Activated CD4-positive, CD25-positive, alpha-beta regulatory T cell (primary cell): ENCODE measurements around the gene OR7D2.
"Not testable (repeated sequence)": the region's sequence is repeated elsewhere in the genome, so short reads cannot be mapped to it uniquely, and the experiment has no call there.

Source experiments
- DNase-seq, 4 experiments: peaks; one replicate each; lab custom pipeline; 2025; lab: John Stamatoyannopoulos, UW

OR7D2 gene

DNA sequence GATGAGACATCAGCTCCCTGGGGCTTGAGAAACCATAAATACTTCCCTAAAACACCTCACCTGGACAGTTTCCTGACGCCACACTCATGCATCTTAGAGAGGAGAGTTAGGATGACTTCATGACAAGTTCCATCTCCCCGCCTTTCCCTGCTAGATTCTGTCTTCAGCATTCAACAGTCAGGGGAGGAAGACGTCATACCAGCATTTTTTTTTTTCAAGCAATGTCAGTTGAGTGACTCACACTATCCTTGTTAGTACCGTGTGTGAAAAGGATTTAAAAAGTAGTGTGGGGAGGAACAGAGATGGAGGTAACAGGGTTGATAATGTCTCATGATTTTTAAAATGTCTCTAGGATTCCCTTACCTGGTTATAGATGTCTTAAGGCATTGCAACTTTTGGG lies at the start of gene OR7D2:
OR7D2 (plus strand) TSS at position 79 of the 400 bp plus-strand sequence. CDS start 6,803 bp downstream, outside the sequence.
- DNase-seq = no peak

DNA sequence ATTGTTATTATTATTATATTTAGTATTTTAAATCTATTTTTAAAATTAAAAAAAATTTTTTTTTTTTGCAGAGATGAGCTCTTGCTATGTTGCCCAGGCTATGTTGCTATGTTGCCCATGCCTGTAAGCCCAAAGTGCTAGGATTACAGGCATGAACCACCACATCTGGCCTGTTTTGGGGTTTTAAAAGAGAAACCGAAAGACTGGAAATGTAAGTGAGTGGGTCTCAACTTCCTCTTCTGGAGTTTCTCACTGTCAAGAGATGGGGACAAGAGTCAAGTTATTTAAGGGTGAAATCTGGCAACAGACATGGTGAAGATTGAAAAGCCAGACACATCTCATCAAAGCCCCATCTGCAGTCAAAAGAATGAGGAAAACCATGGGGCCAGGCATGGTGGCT lies 47.8 kb upstream of the OR7D2 start:
- no peak for DNase-seq

DNA sequence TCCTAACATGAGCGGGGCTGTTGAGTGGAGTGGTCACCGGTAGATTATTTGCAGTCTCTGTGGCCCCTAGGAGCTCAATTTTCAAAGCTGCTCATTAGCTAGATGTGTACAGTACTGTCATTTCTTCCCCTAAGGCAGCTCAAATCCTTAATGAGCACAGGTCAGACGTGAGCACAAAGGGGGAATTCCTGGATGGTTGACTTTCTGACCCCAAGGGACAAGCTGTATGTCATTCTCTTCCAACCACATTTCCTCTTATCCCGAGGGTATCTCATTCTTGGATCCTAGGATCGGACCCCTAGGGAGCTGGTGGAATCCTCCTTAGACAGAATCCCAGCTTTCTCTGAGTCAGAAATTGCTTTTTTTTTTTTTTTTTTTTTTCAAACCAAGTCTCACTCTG lies 46.4 kb upstream of the OR7D2 start:
- no peak for DNase-seq

DNA sequence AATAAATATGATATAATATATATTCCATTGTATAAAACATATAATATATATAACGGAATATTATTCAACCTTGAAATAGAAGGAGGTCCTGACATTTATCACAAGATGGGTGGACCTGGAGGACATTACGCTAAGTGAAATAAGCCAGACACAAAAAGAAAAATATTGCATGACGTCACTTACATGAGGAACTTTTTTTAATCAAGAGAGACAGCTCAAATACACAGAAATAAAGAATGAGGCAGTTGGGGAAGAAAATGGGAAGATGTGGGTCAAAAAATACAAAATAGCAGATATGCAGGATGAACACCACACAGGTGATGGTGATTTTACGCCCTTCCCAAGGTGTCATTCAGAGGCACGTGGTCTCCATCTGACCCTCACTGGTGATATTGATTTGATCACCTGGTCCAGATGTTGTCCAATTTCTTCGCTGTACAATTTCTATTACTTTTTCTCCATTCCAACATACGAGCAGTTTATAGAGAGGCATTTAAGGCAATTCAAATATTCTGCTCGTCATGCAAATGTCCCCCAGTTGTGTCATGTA lies 39.1 kb upstream of the OR7D2 start:
- DNase-seq = no peak

DNA sequence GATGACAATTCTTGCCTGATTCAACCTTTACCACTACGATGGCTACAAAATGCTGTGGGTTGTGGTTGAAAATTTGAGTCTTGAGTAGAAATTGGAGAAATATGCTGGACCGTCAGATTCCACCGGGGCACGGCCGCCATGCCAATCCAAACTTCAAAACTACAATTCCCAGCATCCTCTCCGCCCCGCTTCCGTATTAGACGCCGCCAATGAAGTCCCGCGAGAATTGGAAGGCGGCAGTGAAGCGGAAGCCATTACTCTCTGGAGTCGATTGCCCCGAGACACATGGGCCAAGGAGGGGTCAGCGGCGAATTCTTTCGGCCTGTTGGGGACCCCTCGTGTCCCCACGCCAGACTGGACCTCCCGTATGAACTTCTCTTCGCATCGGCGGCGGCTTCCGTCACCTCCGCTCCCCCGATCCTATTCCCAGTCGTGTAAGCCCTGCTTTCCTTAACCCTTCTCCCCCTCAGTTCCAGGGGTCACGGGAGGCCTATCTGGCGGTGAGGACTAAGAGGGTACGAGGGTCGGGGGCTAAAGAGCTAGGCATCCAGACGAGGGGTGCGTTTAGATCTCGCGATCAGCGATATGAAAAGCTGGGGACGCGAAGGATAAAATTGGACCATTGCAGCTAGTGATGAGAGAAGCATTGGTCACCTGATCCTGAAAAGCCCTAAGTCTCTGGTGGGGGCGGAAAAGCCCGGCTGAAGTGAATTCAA lies 38.5 kb upstream of the OR7D2 start, which contains the start of gene ZNF317:
ZNF317 (plus strand) TSS at position 239 of the 716 bp plus-strand sequence. CDS start 15,620 bp downstream, outside the sequence.
- peak; percentile 77 to 78 (median 78) for DNase-seq

DNA sequence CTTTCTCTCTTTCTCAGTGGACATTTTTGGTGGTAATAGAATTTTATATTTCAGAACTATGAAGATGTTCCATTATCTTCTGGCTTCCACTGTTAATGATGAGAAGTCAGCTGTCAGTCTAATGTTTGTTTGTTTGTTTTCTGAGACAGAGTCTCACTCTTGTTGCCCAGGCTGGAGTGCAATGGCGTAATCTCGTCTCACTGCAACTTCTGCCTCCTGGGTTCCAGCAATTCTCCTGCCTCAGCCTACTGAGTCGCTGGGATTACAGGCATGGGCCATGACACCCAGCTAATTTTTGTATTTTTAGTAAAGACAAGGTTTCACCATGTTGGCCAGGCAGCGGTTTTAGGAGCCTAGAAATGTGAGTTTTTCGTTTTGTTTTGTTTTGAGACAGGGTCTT lies 33.9 kb upstream of the OR7D2 start:
- no peak for DNase-seq

DNA sequence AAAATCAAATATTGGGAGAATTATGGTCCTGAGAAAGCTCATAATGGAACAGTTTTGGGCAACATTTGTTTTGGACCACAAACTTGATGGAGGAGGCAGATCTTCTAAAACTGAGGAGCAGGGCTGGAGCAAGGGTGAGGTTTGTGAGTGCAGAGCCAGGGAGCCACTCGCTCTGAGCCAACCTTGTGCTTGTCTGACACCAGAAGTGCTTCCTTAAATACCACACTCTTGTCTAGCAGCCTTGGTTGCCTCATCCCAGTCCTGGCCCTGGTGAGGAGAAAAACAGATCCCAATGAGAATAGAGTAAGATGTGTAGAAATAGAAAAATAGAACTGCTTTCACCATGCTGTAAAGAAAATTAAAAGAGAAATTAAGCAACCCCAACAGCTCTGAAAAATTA lies 31.9 kb upstream of the OR7D2 start:
- DNase-seq = no peak

DNA sequence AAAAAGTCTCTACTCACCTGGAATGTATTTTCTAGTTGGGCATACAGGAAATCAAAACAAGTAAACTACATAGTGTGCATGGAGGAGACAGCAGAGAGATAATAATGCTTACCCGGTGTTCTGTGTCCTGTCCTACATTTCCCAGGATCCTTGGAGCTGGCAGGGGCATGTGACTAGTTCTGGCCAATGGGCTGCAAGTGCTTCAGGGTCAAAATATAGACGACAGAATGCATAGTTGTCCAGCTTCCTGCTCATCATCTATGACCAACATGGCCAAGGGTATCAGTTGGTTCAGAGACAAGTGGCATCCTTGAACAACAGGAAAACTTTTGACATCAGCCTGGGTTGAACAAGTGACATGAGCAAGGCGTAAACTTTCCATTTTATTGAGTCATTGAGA lies 30.1 kb upstream of the OR7D2 start:
- DNase-seq = no peak

DNA sequence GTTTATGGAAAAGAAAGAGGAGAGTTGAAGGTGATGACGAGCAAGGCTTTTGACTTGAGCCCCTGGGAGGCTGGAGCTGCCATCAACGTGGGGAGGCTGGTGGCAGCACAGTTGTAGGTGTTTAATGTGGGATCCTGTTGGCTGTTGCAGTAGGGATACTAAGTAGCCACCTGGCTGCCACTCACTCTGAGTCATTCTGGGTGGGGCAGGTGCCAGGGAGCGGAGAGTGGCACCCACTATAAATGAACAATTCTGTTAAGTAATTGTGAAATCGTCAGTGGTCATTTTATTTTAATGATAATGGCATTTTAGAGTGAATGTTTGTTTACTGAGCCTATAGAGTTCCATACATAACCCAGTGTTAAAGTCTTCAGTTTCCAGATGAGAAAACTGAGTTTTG lies 28.8 kb upstream of the OR7D2 start:
- DNase-seq = no peak

DNA sequence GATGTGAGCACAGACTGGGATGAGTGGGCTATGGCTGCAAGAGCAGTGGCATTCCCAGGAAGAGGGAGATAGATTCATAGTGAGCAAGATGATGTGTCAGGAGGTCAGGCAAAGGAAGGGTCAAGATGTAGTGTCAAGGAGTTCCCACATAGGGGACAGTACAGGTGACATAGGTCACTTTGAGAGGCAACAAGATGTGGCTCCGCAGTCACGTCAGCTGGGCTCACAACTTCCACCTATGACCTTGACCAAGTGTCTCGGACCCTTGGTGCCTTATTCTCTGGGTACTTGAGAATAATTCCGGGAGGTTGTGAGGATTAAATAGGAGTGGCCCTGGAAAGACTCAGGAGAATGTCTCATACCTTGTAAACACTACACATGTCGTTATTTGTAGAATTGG lies 28.1 kb upstream of the OR7D2 start:
- no peak for DNase-seq

DNA sequence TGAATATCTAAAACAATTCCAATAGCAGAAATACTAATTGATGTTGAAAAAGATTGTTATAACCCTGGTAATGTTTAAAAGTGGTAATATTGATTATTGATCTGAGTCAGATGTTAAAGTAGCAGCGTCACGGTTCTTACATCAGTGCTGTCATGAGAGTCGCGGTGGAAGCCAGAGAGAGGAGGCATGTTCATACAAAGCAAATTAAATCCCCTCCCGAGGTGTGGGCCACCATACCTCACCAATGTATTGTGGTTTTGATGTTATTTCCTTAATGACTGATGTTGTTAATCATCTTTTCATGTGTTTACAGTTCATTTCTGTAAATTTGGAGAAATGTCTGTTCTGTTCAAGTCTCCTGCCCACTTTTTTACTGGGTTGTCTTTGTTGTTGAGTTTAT lies 27.4 kb upstream of the OR7D2 start:
- DNase-seq = no peak

DNA sequence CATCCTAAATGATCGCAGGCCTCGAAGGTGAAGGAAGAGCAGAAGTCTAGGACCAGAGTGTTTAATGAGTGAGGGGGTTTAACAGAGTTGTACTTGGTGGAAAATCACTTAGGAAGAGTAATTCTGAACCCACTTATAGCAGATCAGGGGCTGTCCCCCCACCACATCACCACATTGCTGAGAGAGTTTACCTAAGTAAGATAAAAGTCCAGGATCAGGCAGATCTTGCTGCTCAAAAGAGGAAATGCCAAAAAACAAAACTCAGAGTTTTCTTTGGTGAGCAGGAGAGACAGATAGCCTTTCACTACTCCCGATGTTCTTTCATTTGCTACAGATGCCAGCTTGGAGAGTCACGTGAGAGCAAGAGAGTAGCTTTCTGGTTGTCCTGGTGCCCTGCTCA lies 23.2 kb upstream of the OR7D2 start:
- no peak for DNase-seq

DNA sequence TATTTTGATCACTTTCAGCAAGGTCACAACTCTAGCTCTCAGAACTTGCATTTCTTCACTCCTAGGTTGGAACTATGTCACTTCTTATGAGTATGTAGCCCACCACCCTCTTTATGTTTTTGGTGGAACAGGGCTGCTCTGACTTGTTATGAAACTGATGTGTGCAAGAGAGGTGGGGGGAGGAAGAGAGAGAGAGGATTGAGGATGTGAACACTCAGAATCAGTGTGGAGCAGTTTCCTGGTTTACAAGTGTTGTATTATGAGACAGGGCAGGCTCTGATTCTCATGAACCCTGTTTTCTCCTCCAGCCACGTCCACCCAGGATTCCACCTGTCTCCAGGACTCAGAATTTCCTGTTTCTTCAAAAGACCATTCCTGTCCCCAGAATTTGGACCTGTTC lies 22.5 kb upstream of the OR7D2 start:
- DNase-seq = no peak

DNA sequence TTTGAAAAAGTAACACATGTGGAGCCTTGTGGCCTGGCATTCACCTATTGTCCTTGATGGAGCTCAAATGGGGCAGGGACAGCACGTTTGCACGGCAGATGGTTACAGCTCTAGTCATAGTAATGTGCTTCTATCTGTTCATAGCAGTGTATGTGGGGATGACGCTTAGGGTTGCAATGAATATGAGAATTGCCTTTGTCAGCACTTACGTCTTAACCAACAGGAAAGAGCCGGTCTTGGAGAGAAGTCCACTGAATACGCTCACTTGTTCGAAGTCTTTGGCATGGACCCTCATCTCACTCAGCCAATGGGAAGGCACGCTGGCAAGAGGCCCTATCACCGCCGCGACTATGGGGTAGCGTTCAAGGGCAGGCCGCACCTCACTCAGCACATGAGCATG lies 18.9 kb upstream of the OR7D2 start:
- no peak for DNase-seq

DNA sequence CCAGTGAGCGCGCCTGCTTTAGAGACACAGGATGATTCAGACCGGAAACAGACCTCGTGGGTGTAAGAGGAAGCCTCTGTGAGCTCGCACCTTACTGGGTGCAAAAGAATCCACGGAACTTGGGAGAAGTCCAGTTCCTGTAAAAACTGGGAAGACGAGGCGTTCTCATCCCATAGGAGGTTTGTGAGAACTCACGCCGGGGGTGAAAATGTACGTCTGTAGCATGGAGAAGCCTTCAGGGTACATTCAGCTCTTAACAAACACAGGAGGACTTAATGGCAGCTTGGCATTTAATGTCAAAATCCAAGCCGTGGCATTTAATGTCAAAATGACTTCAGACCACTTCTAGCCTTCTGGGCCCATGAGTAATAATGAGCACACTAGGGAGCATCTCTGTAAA lies 17.4 kb upstream of the OR7D2 start:
- DNase-seq = no peak

DNA sequence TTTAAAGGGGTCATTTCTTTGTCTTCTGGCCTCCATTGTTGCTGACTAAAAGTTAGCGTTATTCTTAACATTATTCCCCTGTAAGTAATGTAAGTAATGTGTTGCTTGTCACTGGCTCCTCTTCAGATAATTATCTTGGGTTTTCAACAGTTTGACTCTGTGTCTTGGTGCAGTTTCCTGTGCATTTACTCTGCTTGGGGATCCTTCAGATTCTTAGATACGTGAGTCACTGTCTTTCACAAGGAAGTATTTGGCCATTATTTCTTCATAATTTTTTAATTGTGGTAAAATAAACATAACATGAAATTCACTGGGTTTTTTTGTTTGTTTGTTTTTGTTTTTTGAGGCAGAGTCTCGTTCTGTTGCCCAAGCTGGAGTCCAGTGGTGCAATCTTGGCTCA lies 13.5 kb upstream of the OR7D2 start:
- no peak for DNase-seq

DNA sequence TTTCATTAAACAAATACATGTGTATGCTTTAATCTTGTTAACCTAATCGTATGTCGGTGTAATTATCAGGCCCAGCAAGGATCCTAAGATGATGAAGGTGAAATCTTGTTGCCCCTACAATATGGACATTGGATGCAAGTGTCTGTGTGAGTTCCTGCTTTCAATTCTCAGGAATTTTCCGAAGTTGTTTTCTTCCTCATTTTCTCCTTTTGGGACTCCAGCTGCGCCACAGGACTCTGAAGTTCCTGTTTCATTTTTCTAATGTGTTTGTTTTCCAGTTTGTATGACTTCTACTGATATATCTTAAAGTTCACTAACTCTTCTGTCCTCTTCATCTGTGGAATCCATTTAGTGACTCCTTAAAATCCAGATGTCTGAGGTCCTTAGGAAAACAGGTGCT lies 11.9 kb upstream of the OR7D2 start:
- no peak for DNase-seq

DNA sequence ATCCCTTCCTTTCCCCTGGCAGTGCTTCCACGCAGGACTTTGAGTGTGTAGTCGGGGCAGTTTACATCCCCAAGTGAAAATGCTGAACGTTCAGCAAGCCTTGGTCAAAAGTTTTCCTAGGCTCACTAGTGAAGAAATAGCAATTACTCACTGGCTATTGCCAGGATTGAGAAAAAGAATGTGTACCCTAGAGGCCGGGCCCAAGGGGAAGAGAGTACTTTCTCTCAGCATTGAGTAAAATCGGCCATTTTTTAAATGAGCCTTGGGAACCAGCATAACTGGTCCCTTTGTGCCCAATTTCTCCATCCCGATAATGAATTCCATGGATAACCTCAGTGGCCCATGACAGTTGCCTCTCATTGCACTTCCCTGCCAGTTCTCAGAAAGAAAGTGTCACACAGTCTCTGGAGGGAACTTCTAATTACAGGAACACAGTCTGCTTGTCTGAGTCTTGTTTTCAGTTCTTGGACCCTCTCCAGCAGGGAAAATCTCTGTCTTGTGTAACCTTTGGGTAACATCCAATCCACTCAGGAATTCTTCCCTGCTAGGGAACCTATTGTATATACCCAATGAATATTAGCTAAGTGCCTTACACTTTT lies 7.3 kb upstream of the OR7D2 start:
- DNase-seq = no peak

DNA sequence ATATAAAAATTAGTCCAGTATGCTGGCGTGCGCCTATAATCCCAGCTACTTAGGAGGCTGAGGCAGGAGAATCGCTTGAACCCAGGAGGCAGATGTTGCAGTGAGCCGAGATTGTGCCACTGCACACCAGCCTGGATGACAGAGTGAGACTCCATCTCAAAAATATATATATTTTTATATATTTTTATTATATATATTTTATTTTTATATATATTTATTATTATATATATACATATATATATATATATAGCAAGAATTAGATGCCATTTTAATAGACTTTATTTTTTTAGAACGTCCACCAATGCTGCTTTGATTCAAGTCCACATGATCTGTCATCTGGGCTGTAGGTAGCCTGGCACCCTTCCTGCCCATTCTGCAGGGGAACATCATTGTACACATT lies 3.5 kb upstream of the OR7D2 start:
- no peak for DNase-seq

DNA sequence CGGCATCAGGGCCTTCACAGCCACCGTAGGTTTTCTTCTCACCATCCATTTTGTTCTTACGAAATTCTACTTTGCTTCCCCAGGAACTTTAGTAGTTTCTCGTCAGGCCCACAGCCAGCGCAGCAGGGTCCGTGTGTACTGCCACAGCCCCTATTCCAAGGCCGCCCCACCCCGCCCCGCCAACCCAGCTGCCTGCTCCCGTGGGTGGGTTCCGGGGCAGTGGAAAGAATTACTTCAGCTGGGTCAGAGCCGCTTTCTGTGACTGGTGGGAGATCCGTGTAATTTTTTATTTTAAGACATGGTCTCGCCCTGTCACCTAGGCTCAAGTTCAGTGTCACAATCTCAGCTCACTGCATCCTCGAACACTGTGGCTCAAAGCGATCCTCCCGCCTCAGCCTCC lies 4.2 kb downstream of the OR7D2 start:
- no peak for DNase-seq

DNA sequence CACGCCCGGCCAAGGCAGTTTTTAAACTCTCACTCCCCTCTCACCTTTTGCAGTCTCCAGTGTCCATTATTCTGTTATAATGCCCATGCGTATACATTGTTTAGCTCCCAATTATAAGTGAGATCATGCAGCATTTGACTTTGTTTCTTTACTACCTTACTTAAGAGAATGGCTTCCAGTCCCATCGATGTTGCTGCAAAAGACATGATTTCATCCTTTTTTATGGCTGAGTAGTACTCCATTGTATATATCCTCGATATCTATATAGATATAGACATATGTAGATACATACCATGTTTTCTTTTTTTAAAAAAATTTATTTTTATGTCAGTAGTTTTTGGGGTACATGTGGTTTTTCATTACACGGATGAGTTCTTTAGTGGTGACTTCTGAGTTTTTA lies 8.4 kb downstream of the OR7D2 start:
- DNase-seq = no peak

DNA sequence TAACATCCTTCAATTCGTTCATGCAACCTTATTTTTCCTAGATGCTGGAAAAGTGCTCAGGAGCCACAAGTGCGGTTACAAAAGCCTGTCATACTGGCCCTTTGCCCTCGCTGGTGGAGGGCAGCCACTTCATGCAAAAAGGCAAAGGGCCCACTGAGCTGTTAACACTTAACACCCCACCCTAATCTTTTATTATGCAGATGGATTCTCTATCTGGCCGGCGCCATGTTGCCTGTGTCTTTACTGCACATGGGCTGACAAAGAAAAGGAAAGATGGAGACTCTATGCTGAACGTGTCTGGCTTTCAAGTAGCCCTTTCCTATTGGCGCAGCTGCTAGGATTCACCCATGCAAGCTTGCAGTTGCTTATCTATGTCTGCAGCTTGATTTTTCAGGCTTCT lies 10.8 kb downstream of the OR7D2 start:
- DNase-seq = no peak

DNA sequence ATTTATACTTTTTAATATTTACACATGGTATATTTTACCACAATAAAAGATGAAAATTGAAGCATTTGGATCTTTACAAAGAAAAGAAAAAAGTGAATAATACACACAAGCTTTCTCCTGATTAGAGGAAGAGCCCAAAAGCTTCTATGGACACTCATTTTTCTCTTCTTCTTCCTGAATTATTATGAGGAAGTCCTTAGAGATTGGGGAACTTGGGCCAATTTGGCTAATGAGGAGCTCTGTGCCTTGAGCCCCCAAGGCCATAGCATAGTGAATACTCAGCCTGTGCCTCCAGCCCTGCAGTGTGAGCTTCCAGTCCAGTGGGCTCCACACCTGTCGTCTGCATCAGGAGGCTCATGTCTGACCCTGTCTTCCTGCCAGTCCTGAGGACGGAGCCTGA lies 19.3 kb downstream of the OR7D2 start:
- DNase-seq = not testable (repeated sequence)
